ENCODE measurements around the gene FAS. TPM values are rescaled to one million over a fixed set of nuclear protein-coding genes. Genes with fewer than 3 reads are reported as not detected.

FAS gene
- total RNA-seq, 1 experiment from 2014 or later, result 7.6 TPM

- Histone ChIP-seq H3F3A (ENCODE audit: insufficient read depth, low read depth) (no peaks in the 10 kb centered on the region), H3K36me3 (ENCODE audit: low read depth) (no peaks in the 10 kb centered on the region), H4K20me1 (ENCODE audit: insufficient read depth) (no peaks in the 10 kb centered on the region), H3K27ac (no peak overlapping the region), H3K9me3 (ENCODE audit: insufficient read depth, low read depth) (no peaks in the 10 kb centered on the region), H3K4me2 (no peak overlapping the region), H3K79me2 (ENCODE audit: low read depth) (no peaks in the 10 kb centered on the region), H3K9me2 (ENCODE audit: insufficient read depth) (no peaks in the 10 kb centered on the region), H3K27me3 (ENCODE audit: insufficient read depth, low read depth) (no peaks in the 10 kb centered on the region), H3K4me1 (replicated peaks; ENCODE audit: insufficient read depth) (no peaks in the 10 kb centered on the region), H2AFZ (no peak overlapping the region), H3K4me3 (no peak overlapping the region)
- ChIA-PET CTCF (no interaction called here), POLR2A (ENCODE audit: unreplicated experiment) (no interaction called here)
- intact Hi-C loops (cut with micrococcal nuclease; ENCODE audit: unreplicated experiment), result no loop called here
- TF ChIP-seq, protein P1, sequence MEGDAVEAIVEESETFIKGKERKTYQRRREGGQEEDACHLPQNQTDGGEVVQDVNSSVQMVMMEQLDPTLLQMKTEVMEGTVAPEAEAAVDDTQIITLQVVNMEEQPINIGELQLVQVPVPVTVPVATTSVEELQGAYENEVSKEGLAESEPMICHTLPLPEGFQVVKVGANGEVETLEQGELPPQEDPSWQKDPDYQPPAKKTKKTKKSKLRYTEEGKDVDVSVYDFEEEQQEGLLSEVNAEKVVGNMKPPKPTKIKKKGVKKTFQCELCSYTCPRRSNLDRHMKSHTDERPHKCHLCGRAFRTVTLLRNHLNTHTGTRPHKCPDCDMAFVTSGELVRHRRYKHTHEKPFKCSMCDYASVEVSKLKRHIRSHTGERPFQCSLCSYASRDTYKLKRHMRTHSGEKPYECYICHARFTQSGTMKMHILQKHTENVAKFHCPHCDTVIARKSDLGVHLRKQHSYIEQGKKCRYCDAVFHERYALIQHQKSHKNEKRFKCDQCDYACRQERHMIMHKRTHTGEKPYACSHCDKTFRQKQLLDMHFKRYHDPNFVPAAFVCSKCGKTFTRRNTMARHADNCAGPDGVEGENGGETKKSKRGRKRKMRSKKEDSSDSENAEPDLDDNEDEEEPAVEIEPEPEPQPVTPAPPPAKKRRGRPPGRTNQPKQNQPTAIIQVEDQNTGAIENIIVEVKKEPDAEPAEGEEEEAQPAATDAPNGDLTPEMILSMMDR (conservative IDR thresholded peaks at IDR 0.05), result no peak
- no peak for TF ChIP-seq EZH2 (IDR thresholded peaks at IDR 0.05; ENCODE audit: low read depth)
- no TSS peak for BruUV-seq (replicated peaks)
- no peak for DNase-seq
Measured at GRCh38 chr10:88981435-88981834, 9.2 kb upstream of the FAS start.

- no peaks in the 10 kb centered on the region for H3K79me2 ChIP-seq (ENCODE audit: low read depth)
- no peaks in the 10 kb centered on the region for H3K4me1 ChIP-seq (replicated peaks; ENCODE audit: insufficient read depth)
- H3K4me3 ChIP-seq, result no peak overlapping the region
- ChIA-PET POLR2A (ENCODE audit: unreplicated experiment) (no interaction called here), CTCF (no interaction called here)
- no peaks in the 10 kb centered on the region for H3K9me3 ChIP-seq (ENCODE audit: insufficient read depth, low read depth)
- H3K4me2 ChIP-seq, result no peak overlapping the region
- H2AFZ ChIP-seq, result no peak overlapping the region
- TF ChIP-seq, protein P1 (conservative IDR thresholded peaks at IDR 0.05), result no peak
- TF ChIP-seq EZH2 (IDR thresholded peaks at IDR 0.05; ENCODE audit: low read depth), result no peak
- no peaks in the 10 kb centered on the region for H4K20me1 ChIP-seq (ENCODE audit: insufficient read depth)
- H3K27ac ChIP-seq, result no peak overlapping the region
- no TSS peak for BruUV-seq (replicated peaks)
- no peaks in the 10 kb centered on the region for H3K36me3 ChIP-seq (ENCODE audit: low read depth)
- intact Hi-C loops (cut with micrococcal nuclease; ENCODE audit: unreplicated experiment), result no loop called here
- H3F3A ChIP-seq (ENCODE audit: insufficient read depth, low read depth), result no peaks in the 10 kb centered on the region
- no peak for DNase-seq
- no peaks in the 10 kb centered on the region for H3K27me3 ChIP-seq (ENCODE audit: insufficient read depth, low read depth)
- H3K9me2 ChIP-seq (ENCODE audit: insufficient read depth), result no peaks in the 10 kb centered on the region
Measured at GRCh38 chr10:88982366-88982765, 8.2 kb upstream of the FAS start.

DNA sequence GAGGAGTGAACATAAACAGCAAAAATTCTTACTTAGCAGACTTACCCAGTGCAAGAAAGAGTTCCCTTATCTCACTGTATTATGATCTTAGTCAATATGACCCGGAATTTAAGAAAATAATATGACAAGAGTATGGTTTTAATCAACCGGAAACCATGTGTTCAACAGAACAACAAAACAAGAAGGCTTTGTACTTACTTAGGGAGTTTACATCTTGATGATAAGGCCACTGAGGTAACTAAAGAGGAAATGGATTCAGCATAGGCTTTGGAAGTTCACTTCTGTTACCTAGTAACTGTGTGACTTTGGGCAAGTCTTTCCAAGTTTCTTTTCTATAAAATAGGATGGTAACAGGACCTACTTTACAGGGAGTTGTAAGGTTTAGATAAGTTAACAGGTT lies 7.4 kb upstream of the FAS start:
- Histone ChIP-seq H3K79me2 (ENCODE audit: low read depth) (no peaks in the 10 kb centered on the region), H3K27me3 (ENCODE audit: insufficient read depth, low read depth) (no peaks in the 10 kb centered on the region), H3F3A (ENCODE audit: insufficient read depth, low read depth) (no peaks in the 10 kb centered on the region), H3K4me2 (no peak overlapping the region), H3K4me3 (no peak overlapping the region), H4K20me1 (ENCODE audit: insufficient read depth) (no peaks in the 10 kb centered on the region), H3K4me1 (replicated peaks; ENCODE audit: insufficient read depth) (no peaks in the 10 kb centered on the region), H3K27ac (no peak overlapping the region), H2AFZ (no peak overlapping the region), H3K36me3 (ENCODE audit: low read depth) (no peaks in the 10 kb centered on the region), H3K9me3 (ENCODE audit: insufficient read depth, low read depth) (no peaks in the 10 kb centered on the region), H3K9me2 (ENCODE audit: insufficient read depth) (no peaks in the 10 kb centered on the region)
- ChIA-PET CTCF (no interaction called here), POLR2A (ENCODE audit: unreplicated experiment) (no interaction called here)
- BruUV-seq (replicated peaks), result no TSS peak
- no peak for DNase-seq
- TF ChIP-seq, protein P1 (conservative IDR thresholded peaks at IDR 0.05), result no peak
- no peak for TF ChIP-seq EZH2 (IDR thresholded peaks at IDR 0.05; ENCODE audit: low read depth)
- intact Hi-C loops (cut with micrococcal nuclease; ENCODE audit: unreplicated experiment), result no loop called here
